A673 (cell line): ENCODE results near the gene MSH3. TPM values are rescaled to one million over a fixed set of nuclear protein-coding genes. Genes with fewer than 3 reads are reported as not detected.

Experiments used
- BruUV-seq: library from RNA; stranded (reverse); fragments of 400-500 nt; replicated peaks from 2 replicates; lab custom pipeline; 2021; lab: Mats Ljungman, UMichigan
- CTCF ChIA-PET: fragments of 300-600 bp; sonication (Branson Sonifier 250); formaldehyde crosslinking; loops from one replicate; lab custom pipeline; 2022; ENCODE audit warnings: antibody characterized with exemption; lab: Charles Lee
- POLR2A ChIA-PET: fragments of 300-600 bp; sonication (Branson Sonifier 250); formaldehyde crosslinking; loops from one replicate; lab custom pipeline; 2022; ENCODE audit warnings: antibody characterized with exemption; ENCODE audit not compliant: low non-redundant PET; lab: Charles Lee
- DNase-seq: peaks from one replicate; pipeline ENCODE4 v3.0.0-alpha.2; 2015; ENCODE audit warnings: low spot score
- H3K27ac ChIP-seq: fragments of 200-600 bp; sonication (generic); 2 replicates; pipeline ENCODE4 v1.5.1; 2016; ENCODE audit warnings: mixed run types, low read depth, mild to moderate bottlenecking, mixed read lengths, antibody characterized with exemption, low read length; ENCODE audit not compliant: poor library complexity, severe bottlenecking
- H3K27me3 ChIP-seq: fragments of 200-600 bp; sonication (generic); replicated peaks from 2 replicates; pipeline ENCODE4 v1.6.1; 2017; ENCODE audit warnings: mixed run types, low read depth, mild to moderate bottlenecking, mixed read lengths, antibody characterized with exemption, low read length; ENCODE audit not compliant: insufficient read depth, poor library complexity
- H3K36me3 ChIP-seq: fragments of 200-600 bp; sonication (generic); 2 replicates; pipeline ENCODE4 v1.6.1; 2016; ENCODE audit warnings: mixed run types, mild to moderate bottlenecking, mixed read lengths, antibody characterized with exemption, low read length; ENCODE audit not compliant: insufficient read depth, poor library complexity, severe bottlenecking
- H3K4me1 ChIP-seq: fragments of 200-600 bp; sonication (generic); 2 replicates; pipeline ENCODE4 v1.6.1; 2017; ENCODE audit warnings: mixed run types, mild to moderate bottlenecking, mixed read lengths, antibody characterized with exemption, low read length; ENCODE audit not compliant: insufficient read depth, poor library complexity, severe bottlenecking
- H3K4me3 ChIP-seq: fragments of 200-600 bp; sonication (generic); 2 replicates; pipeline ENCODE4 v1.5.1; 2016; ENCODE audit warnings: low read depth, mixed run types, mild to moderate bottlenecking, mixed read lengths, low read length; ENCODE audit not compliant: poor library complexity, severe bottlenecking
- H3K9me3 ChIP-seq: fragments of 200-600 bp; sonication (generic); 2 replicates; pipeline ENCODE4 v1.6.1; 2016; ENCODE audit warnings: mixed run types, low read depth, mild to moderate bottlenecking, mixed read lengths, antibody characterized with exemption, low read length; ENCODE audit not compliant: poor library complexity, severe bottlenecking
- EZH2 ChIP-seq: fragments of 200-600 bp; sonication (generic); IDR thresholded peaks from 2 replicates; pipeline ENCODE4 v1.6.1; 2017; ENCODE audit warnings: borderline replicate concordance, low read depth, mild to moderate bottlenecking, mixed read lengths, antibody characterized with exemption, low read length; ENCODE audit not compliant: poor library complexity, severe bottlenecking
- intact Hi-C: fragments of 100-400 bp; cut with micrococcal nuclease; formaldehyde crosslinking; loops from one replicate; pipeline ENCODE4 v1.10.0; 2022; ENCODE audit not compliant: unreplicated experiment
- total RNA-seq: library from RNA; stranded (reverse); gene quantifications from 2 replicates; pipeline ENCODE4 v1.2.3, GENCODE V29; 2021
- TF ChIP-seq, protein P1 (sequence below): fragments of 300-800, 200-600 bp; sonication (generic); conservative IDR thresholded peaks from 2 replicates; pipeline ENCODE4 v1.5.1; 2017; ENCODE audit warnings: low read depth, mild to moderate bottlenecking, antibody characterized with exemption, low read length, moderate library complexity, mixed read lengths

The MSH3 gene
- total RNA-seq, 1 experiment from 2014 or later: 16.2 TPM

- POLR2A ChIA-PET: no interaction called here
- no peak overlapping the region for H3K27ac ChIP-seq
- intact Hi-C loops: no loop called here
- H3K4me1 ChIP-seq: no peaks in the 10 kb centered on the region
- no peak overlapping the region for H3K4me3 ChIP-seq
- no peaks in the 10 kb centered on the region for H3K9me3 ChIP-seq
- no peaks in the 10 kb centered on the region for H3K36me3 ChIP-seq
- no peak for DNase-seq
- H3K27me3 ChIP-seq: no peaks in the 10 kb centered on the region
- CTCF ChIA-PET: no interaction called here
- no TSS peak for BruUV-seq
- TF ChIP-seq EZH2: no peak
- TF ChIP-seq, protein P1, sequence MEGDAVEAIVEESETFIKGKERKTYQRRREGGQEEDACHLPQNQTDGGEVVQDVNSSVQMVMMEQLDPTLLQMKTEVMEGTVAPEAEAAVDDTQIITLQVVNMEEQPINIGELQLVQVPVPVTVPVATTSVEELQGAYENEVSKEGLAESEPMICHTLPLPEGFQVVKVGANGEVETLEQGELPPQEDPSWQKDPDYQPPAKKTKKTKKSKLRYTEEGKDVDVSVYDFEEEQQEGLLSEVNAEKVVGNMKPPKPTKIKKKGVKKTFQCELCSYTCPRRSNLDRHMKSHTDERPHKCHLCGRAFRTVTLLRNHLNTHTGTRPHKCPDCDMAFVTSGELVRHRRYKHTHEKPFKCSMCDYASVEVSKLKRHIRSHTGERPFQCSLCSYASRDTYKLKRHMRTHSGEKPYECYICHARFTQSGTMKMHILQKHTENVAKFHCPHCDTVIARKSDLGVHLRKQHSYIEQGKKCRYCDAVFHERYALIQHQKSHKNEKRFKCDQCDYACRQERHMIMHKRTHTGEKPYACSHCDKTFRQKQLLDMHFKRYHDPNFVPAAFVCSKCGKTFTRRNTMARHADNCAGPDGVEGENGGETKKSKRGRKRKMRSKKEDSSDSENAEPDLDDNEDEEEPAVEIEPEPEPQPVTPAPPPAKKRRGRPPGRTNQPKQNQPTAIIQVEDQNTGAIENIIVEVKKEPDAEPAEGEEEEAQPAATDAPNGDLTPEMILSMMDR: no peak
Observed at GRCh38 chr5:80798633-80799032, 144.2 kb downstream of the MSH3 start.

DNA sequence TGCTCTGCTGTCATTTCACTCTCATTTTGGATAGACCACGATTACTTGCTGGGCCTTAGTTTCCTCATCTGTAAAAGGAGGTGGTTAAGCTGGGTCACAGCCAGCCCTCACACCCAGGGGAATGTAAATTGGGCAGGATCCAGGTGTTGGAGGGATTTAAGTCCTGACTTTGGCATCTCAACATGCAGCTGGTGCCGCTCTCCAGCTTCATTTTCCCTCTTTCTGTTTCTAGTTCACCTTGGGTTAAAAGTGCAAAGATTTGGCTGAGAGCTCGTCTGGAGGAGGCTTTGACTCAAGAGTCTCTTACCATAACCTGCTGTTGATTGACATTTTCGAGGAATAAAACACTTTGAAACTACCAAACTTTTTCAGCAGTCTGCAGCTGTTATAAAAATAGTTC lies 144.6 kb downstream of the MSH3 start:
- DNase-seq: no peak
- intact Hi-C loops: no loop called here
- no peak overlapping the region for H3K4me3 ChIP-seq
- TF ChIP-seq EZH2: no peak
- TF ChIP-seq, protein P1: no peak
- no TSS peak for BruUV-seq
- CTCF ChIA-PET: no interaction called here
- H3K9me3 ChIP-seq: no peaks in the 10 kb centered on the region
- H3K27ac ChIP-seq: no peak overlapping the region
- no peaks in the 10 kb centered on the region for H3K27me3 ChIP-seq
- POLR2A ChIA-PET: no interaction called here
- H3K4me1 ChIP-seq: no peaks in the 10 kb centered on the region
- H3K36me3 ChIP-seq: no peaks in the 10 kb centered on the region

DNA sequence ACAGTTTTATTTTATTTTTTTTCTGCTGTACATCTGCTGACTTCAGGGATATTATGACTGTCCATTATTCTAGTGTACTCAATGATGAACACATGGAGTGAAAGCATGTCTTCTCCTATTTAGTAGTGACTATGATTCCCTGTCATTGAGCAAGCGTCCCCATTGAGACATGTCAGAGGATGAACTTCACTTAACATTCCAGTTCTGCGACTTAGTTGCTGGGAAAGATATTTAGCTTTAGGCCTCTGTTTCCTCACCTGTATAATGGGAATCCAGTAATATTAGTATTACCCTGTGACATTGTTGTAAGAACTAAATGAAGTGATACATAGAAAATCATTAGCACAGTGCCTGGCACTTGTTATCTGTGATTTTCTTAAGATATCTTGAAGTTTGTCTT lies 145.1 kb downstream of the MSH3 start:
- Histone ChIP-seq H3K27me3 (no peaks in the 10 kb centered on the region), H3K4me1 (no peaks in the 10 kb centered on the region), H3K27ac (no peak overlapping the region), H3K9me3 (no peaks in the 10 kb centered on the region), H3K36me3 (no peaks in the 10 kb centered on the region), H3K4me3 (no peak overlapping the region)
- DNase-seq: no peak
- TF ChIP-seq, protein P1: no peak
- TF ChIP-seq EZH2: no peak
- ChIA-PET POLR2A (no interaction called here), CTCF (no interaction called here)
- intact Hi-C loops: no loop called here
- BruUV-seq: no TSS peak
